HG02759 (cell line): ENCODE measurements around the gene DYNLT1.
A peak's percentile ranks its signal among the peaks of the same experiment; 100 is the strongest.
"Not testable (repeated sequence)": the region's sequence is repeated elsewhere in the genome, so short reads cannot be mapped to it uniquely, and the experiment has no call there.

Experiments
- ATAC-seq: cut with Tn5 transposase; IDR thresholded peaks from one replicate; pipeline ENCODE4 v1.9.1; 2021; ENCODE audit warnings: mild to moderate bottlenecking, moderate library complexity; ENCODE audit not compliant: unreplicated experiment

Gene DYNLT1

GRCh38 chr6:158663625-158664165 lies 19.2 kb upstream of the DYNLT1 start:
- no peak for ATAC-seq

- ATAC-seq: no peak
Measured at GRCh38 chr6:158662954-158663624, 18.5 kb upstream of the DYNLT1 start.

GRCh38 chr6:158662607-158662953 lies 18.0 kb upstream of the DYNLT1 start:
- no peak for ATAC-seq

GRCh38 chr6:158661156-158661685 lies 16.7 kb upstream of the DYNLT1 start:
- no peak for ATAC-seq

- ATAC-seq: peak; percentile 62
Measured at GRCh38 chr6:158660333-158660754, 15.8 kb upstream of the DYNLT1 start.

- not testable (repeated sequence) for ATAC-seq
Measured at GRCh38 chr6:158656986-158657385, 12.4 kb upstream of the DYNLT1 start.

- ATAC-seq: no peak
Measured at GRCh38 chr6:158655569-158656450, 11.3 kb upstream of the DYNLT1 start.

- no peak for ATAC-seq
Measured at GRCh38 chr6:158654960-158655489, 10.5 kb upstream of the DYNLT1 start.

GRCh38 chr6:158654498-158654897 lies 10.0 kb upstream of the DYNLT1 start:
- no peak for ATAC-seq

- ATAC-seq: peak; percentile 46
Measured at GRCh38 chr6:158653577-158654354, 9.2 kb upstream of the DYNLT1 start.

- ATAC-seq: not testable (repeated sequence)
Measured at GRCh38 chr6:158651981-158652737, 7.6 kb upstream of the DYNLT1 start.

GRCh38 chr6:158649289-158650143 lies 5.0 kb upstream of the DYNLT1 start, which contains the start of gene SYTL3:
SYTL3 (plus strand) TSS chr6:158650054; CDS start chr6:158663269, 13,215 bp downstream.
- peak; percentile 51 for ATAC-seq

GRCh38 chr6:158648682-158649131 lies 4.2 kb upstream of the DYNLT1 start:
- peak; percentile 26 for ATAC-seq

GRCh38 chr6:158647501-158647900 lies 3.0 kb upstream of the DYNLT1 start:
- no peak for ATAC-seq

GRCh38 chr6:158646023-158646910 lies 1.7 kb upstream of the DYNLT1 start:
- ATAC-seq: no peak

- no peak for ATAC-seq
Measured at GRCh38 chr6:158645064-158646022, 800 bp upstream of the DYNLT1 start.

GRCh38 chr6:158643836-158644230 lies 710 bp downstream of the DYNLT1 start:
- no peak for ATAC-seq
